Kasumi-1 (cell line): ENCODE results near the gene FGD5.

Experiments
- DNase-seq, 2 experiments: peaks; one replicate each; lab custom pipeline; 2025; lab: John Stamatoyannopoulos, UW

FGD5 gene

GRCh38 chr3:14818804-14819500 lies at the start of gene FGD5:
Gene FGD5, plus strand, starts transcription at chr3:14818962. Its CDS starts 110 bp downstream, at chr3:14819072.
- no peak for DNase-seq

GRCh38 chr3:14769544-14770325 lies 49.0 kb upstream of the FGD5 start:
- no peak for DNase-seq

GRCh38 chr3:14770591-14770990 lies 48.2 kb upstream of the FGD5 start:
- no peak for DNase-seq

- no peak for DNase-seq
These were observed 46.9 kb upstream of the FGD5 start for GRCh38 chr3:14771593-14772497.

- DNase-seq = no peak
These were observed 46.1 kb upstream of the FGD5 start for GRCh38 chr3:14772533-14773138.

GRCh38 chr3:14773281-14773680 lies 45.5 kb upstream of the FGD5 start:
- no peak for DNase-seq

GRCh38 chr3:14773691-14774128 lies 45.1 kb upstream of the FGD5 start:
- no peak for DNase-seq

- no peak for DNase-seq
These were observed 44.3 kb upstream of the FGD5 start for GRCh38 chr3:14774431-14774830.

GRCh38 chr3:14775011-14775410 lies 43.8 kb upstream of the FGD5 start:
- DNase-seq = no peak

- no peak for DNase-seq
These were observed 43.2 kb upstream of the FGD5 start for GRCh38 chr3:14775563-14775962.

- DNase-seq = no peak
These were observed 39.6 kb upstream of the FGD5 start for GRCh38 chr3:14779069-14779685.

- DNase-seq = peak; percentile 72 to 80
These were observed 37.7 kb upstream of the FGD5 start for GRCh38 chr3:14780927-14781507.

- no peak for DNase-seq
These were observed 35.2 kb upstream of the FGD5 start for GRCh38 chr3:14783480-14784086.

- no peak for DNase-seq
These were observed 34.6 kb upstream of the FGD5 start for GRCh38 chr3:14784087-14784681.

GRCh38 chr3:14785207-14786155 lies 33.3 kb upstream of the FGD5 start:
- no peak for DNase-seq

GRCh38 chr3:14786369-14786768 lies 32.4 kb upstream of the FGD5 start:
- DNase-seq = no peak

GRCh38 chr3:14787630-14788029 lies 31.1 kb upstream of the FGD5 start:
- DNase-seq = no peak

GRCh38 chr3:14788644-14789043 lies 30.1 kb upstream of the FGD5 start:
- DNase-seq = no peak

GRCh38 chr3:14789221-14789620 lies 29.5 kb upstream of the FGD5 start:
- DNase-seq = no peak
